Endothelial cell of umbilical vein (primary cell): ENCODE results near the gene ATP11C. TPM values are rescaled to one million over a fixed set of nuclear protein-coding genes. Genes with fewer than 3 reads are reported as not detected.
A peak's percentile ranks its signal among the peaks of the same experiment; 100 is the strongest.

Experiments used
- BruUV-seq: library from RNA; stranded (reverse); fragments of 400-500 nt; replicated peaks from 2 replicates; lab custom pipeline; 2021; lab: Mats Ljungman, UMichigan
- CTCF ChIA-PET: fragments of 300-600, 350-600 bp; sonication (Branson Sonifier 250); formaldehyde crosslinking; loops from one replicate; lab custom pipeline; 2021; ENCODE audit warnings: antibody characterized with exemption, inconsistent platforms; lab: Charles Lee
- POLR2A ChIA-PET: fragments of 300-600, 350-600 bp; sonication (Branson Sonifier 250); formaldehyde crosslinking; loops from one replicate; lab custom pipeline; 2021; ENCODE audit warnings: antibody characterized with exemption, inconsistent platforms; lab: Charles Lee
- DNase-seq: peaks from one replicate; pipeline ENCODE4 v3.0.0-alpha.2; 2011; ENCODE audit warnings: low read depth, low spot score
- FAIRE-seq: peaks from 2 replicates; lab custom pipeline; 2011; peaks lifted over from hg19 to GRCh38; lab: Jason Lieb, UNC
- H2AFZ ChIP-seq: 2 replicates; pipeline ENCODE4 v1.6.0; 2012; ENCODE audit warnings: low read depth, low read length, control low read depth, inconsistent platforms
- H3K27ac ChIP-seq: 2 replicates; pipeline ENCODE4 v1.5.1; 2011; ENCODE audit warnings: low read depth, mild to moderate bottlenecking, control low read depth, low read length, moderate library complexity; ENCODE audit not compliant: insufficient read depth
- H3K27me3 ChIP-seq, 2 experiments: 2 replicates each; pipeline versions ENCODE4 v1.6.0 to v1.6.1; 2011; ENCODE audit warnings: low read length in 2 of 2, mixed read lengths in 1 of 2; ENCODE audit not compliant: control insufficient read depth in 2 of 2, insufficient read depth in 2 of 2
- H3K36me3 ChIP-seq, 2 experiments: 2 replicates in 1 of 2; 3 replicates in 1 of 2; pipeline ENCODE4 v1.5.1; 2011; ENCODE audit warnings: low read length in 2 of 2, mild to moderate bottlenecking in 1 of 2, moderate library complexity in 1 of 2; ENCODE audit not compliant: control insufficient read depth in 2 of 2, insufficient read depth in 2 of 2; ENCODE audit errors: extremely low read depth in 1 of 2
- H3K4me1 ChIP-seq: 3 replicates; pipeline ENCODE4 v1.5.1; 2011; ENCODE audit warnings: mild to moderate bottlenecking, low read length; ENCODE audit not compliant: control insufficient read depth, insufficient read depth; ENCODE audit errors: extremely low read depth
- H3K4me2 ChIP-seq: 2 replicates; pipeline ENCODE4 v1.6.1; 2011; ENCODE audit warnings: low read length, control low read depth, mixed read lengths; ENCODE audit not compliant: insufficient read depth
- H3K4me3 ChIP-seq, 3 experiments: fragments of 200-600 bp in 1 of 3; sonication (generic), shearing (Covaris generic) in 1 of 3; replicated peaks in 1 of 3; 2 replicates each; pipeline ENCODE4 v1.5.1; 2011 to 2016; ENCODE audit warnings: control low read depth in 3 of 3, low read length in 3 of 3, mild to moderate bottlenecking in 2 of 3, inconsistent platforms in 1 of 3, low read depth in 1 of 3, moderate library complexity in 1 of 3; ENCODE audit not compliant: insufficient read depth in 1 of 3
- H3K79me2 ChIP-seq: 2 replicates; pipeline ENCODE4 v1.6.0; 2012; ENCODE audit warnings: low read length, inconsistent platforms; ENCODE audit not compliant: control insufficient read depth, insufficient read depth
- H3K9ac ChIP-seq: replicated peaks from 2 replicates; pipeline ENCODE3; 2011; ENCODE audit warnings: low read length, control low read depth; ENCODE audit not compliant: insufficient read depth; ENCODE audit errors: extremely low read depth
- H3K9me1 ChIP-seq: replicated peaks from 3 replicates; pipeline ENCODE4 v1.6.0; 2011; ENCODE audit warnings: mild to moderate bottlenecking, low read length; ENCODE audit not compliant: control insufficient read depth, insufficient read depth; ENCODE audit errors: extremely low read depth
- H3K9me3 ChIP-seq: replicated peaks from 2 replicates; pipeline ENCODE4 v1.5.1; 2012; ENCODE audit warnings: low read length, inconsistent platforms; ENCODE audit not compliant: control insufficient read depth, insufficient read depth
- H4K20me1 ChIP-seq: replicated peaks from 2 replicates; pipeline ENCODE3; 2011; ENCODE audit warnings: mild to moderate bottlenecking, low read length; ENCODE audit not compliant: control insufficient read depth, insufficient read depth; ENCODE audit errors: extremely low read depth
- EZH2 ChIP-seq: IDR thresholded peaks from 2 replicates; pipeline ENCODE4 v1.6.1; 2012; ENCODE audit warnings: borderline replicate concordance, low read depth, mild to moderate bottlenecking, moderate library complexity, low read length, inconsistent platforms; ENCODE audit not compliant: severe bottlenecking
- FOS ChIP-seq: IDR thresholded peaks from 2 replicates; pipeline ENCODE4 v1.6.1; 2011; ENCODE audit warnings: mild to moderate bottlenecking, low read length, moderate library complexity, borderline replicate concordance; ENCODE audit not compliant: insufficient read depth
- GATA2 ChIP-seq: IDR thresholded peaks from 2 replicates; pipeline ENCODE4 v1.7.0; 2011; ENCODE audit warnings: low read depth, mild to moderate bottlenecking, moderate library complexity, mixed read lengths, low read length; ENCODE audit not compliant: insufficient read length, insufficient read depth
- JUN ChIP-seq: IDR thresholded peaks from 2 replicates; pipeline ENCODE4 v1.6.1; 2011; ENCODE audit warnings: borderline replicate concordance, low read depth; ENCODE audit not compliant: insufficient read length, insufficient read depth
- MAX ChIP-seq: IDR thresholded peaks from 2 replicates; pipeline ENCODE4 v1.6.1; 2011; ENCODE audit not compliant: insufficient read depth, insufficient read length
- MYC ChIP-seq: IDR thresholded peaks from one replicate; pipeline ENCODE4 v1.6.1; 2011; ENCODE audit warnings: mild to moderate bottlenecking, low read depth, low read length
- POLR2A ChIP-seq: IDR thresholded peaks from 2 replicates; pipeline ENCODE4 v1.6.1; 2012; ENCODE audit warnings: low read depth, mild to moderate bottlenecking, control low read depth, low read length
- POLR2AphosphoS5 ChIP-seq: IDR thresholded peaks from 2 replicates; pipeline ENCODE4 v1.6.1; 2012; ENCODE audit warnings: low read depth, mild to moderate bottlenecking, control low read depth, low read length, moderate library complexity; ENCODE audit not compliant: insufficient read depth
- dilution Hi-C: fragments of 300-500 bp; cut with MboI; formaldehyde crosslinking; loops from one replicate; pipeline ENCODE4 v1.15.0; 2019; ENCODE audit warnings: low sequenced_read_pairs; ENCODE audit not compliant: extremely low pct_ligation_motif_present
- intact Hi-C: fragments of 100-400 bp; cut with micrococcal nuclease; formaldehyde crosslinking; loops from one replicate; pipeline ENCODE4 v1.10.0; 2022
- polyA plus RNA-seq, 4 experiments: library from polyadenylated mRNA; depleted of rRNA in 3 of 4; stranded (reverse) in 3 of 4; unstranded in 1 of 4; fragments of >200 nt; gene quantifications; 2 replicates each; pipeline versions ENCODE4 v1.2.1 to v1.2.3, GENCODE V29; 2011 to 2012; ENCODE audit warnings: missing spikeins in 1 of 4
- total RNA-seq: library from RNA; stranded (reverse); gene quantifications from 2 replicates; pipeline ENCODE4 v1.2.3, GENCODE V29; 2021
- TF ChIP-seq, protein P1 (sequence below), 2 donors: IDR thresholded peaks; 1 replicate in 1 of 2; 2 replicates in 1 of 2; pipeline ENCODE4 v1.5.1; 2011; ENCODE audit warnings: low read length in 2 of 2, mild to moderate bottlenecking in 2 of 2, moderate library complexity in 2 of 2, control low read depth in 1 of 2, inconsistent platforms in 1 of 2, low read depth in 1 of 2; ENCODE audit not compliant: insufficient read depth in 1 of 2; ENCODE audit errors: extremely low read depth in 1 of 2

Gene ATP11C
- total and polyA plus RNA-seq, 2 donors (not counting 3 experiments of a cell fraction or from before 2014, with no cell fraction given): 9.1 to 31.8 TPM

GRCh38 chrX:139932073-139932900 lies 566 bp downstream of the ATP11C start:
- DNase-seq (peak; percentile 22), FAIRE-seq (peak; percentile 49)
- ChIA-PET CTCF (interaction anchor here (1.0 to 1.7 kb wide), 3 partner anchors 106 to 172 kb away, joined by 3 to 5 read pairs (median 3); no protein-coding TSS in a partner anchor), POLR2A (no interaction called here)
- peak overlapping the region; percentile 83 to 88 (median 85) for H3K4me3 ChIP-seq
- no peak overlapping the region for H3K4me2 ChIP-seq
- H2AFZ ChIP-seq: peak overlapping the region; percentile 72
- no peaks in the 10 kb centered on the region for H3K27me3 ChIP-seq
- BruUV-seq: no TSS peak
- dilution Hi-C loops (no loop called here), intact Hi-C loops (loop anchor here (2.0 to 10.0 kb wide), 3 partner anchors 105 to 197 kb away; no protein-coding TSS in a partner anchor)
- H3K36me3 ChIP-seq: no peaks in the 10 kb centered on the region
- H3K9me3 ChIP-seq: no peaks in the 10 kb centered on the region
- H3K79me2 ChIP-seq: peaks cover 41% of the 10 kb centered on the region
- H4K20me1 ChIP-seq: peaks cover 2% of the 10 kb centered on the region
- peaks cover 8% of the 10 kb centered on the region for H3K4me1 ChIP-seq
- TF ChIP-seq MYC (no peak), POLR2AphosphoS5 (peak; percentile 37)
- peak overlapping the region; percentile 73 for H3K27ac ChIP-seq
- H3K9me1 ChIP-seq: no peaks in the 10 kb centered on the region
- H3K9ac ChIP-seq: peak overlapping the region; percentile 84

- Histone ChIP-seq H3K79me2 (peaks cover 46% of the 10 kb centered on the region), H3K9ac (peak overlapping the region; percentile 78), H3K9me1 (no peaks in the 10 kb centered on the region), H3K36me3 (no peaks in the 10 kb centered on the region), H3K4me1 (peaks cover 8% of the 10 kb centered on the region), H3K27me3 (no peaks in the 10 kb centered on the region), H4K20me1 (peaks cover 2% of the 10 kb centered on the region), H3K4me2 (peak overlapping the region; percentile 92), H3K4me3 (peak overlapping the region; percentile 83 to 88 (median 85)), H3K9me3 (no peaks in the 10 kb centered on the region), H3K27ac (peak overlapping the region; percentile 51), H2AFZ (peak overlapping the region; percentile 57)
- TF ChIP-seq EZH2 (no peak), GATA2 (no peak), POLR2AphosphoS5 (no peak), POLR2A (no peak), MAX (no peak), MYC (no peak), FOS (no peak), JUN (no peak)
- TF ChIP-seq, protein P1, sequence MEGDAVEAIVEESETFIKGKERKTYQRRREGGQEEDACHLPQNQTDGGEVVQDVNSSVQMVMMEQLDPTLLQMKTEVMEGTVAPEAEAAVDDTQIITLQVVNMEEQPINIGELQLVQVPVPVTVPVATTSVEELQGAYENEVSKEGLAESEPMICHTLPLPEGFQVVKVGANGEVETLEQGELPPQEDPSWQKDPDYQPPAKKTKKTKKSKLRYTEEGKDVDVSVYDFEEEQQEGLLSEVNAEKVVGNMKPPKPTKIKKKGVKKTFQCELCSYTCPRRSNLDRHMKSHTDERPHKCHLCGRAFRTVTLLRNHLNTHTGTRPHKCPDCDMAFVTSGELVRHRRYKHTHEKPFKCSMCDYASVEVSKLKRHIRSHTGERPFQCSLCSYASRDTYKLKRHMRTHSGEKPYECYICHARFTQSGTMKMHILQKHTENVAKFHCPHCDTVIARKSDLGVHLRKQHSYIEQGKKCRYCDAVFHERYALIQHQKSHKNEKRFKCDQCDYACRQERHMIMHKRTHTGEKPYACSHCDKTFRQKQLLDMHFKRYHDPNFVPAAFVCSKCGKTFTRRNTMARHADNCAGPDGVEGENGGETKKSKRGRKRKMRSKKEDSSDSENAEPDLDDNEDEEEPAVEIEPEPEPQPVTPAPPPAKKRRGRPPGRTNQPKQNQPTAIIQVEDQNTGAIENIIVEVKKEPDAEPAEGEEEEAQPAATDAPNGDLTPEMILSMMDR (IDR thresholded peaks at IDR 0.05; ENCODE audit: extremely low read depth in 1 of 2, insufficient read depth in 1 of 2, low read depth in 1 of 2, low read length in 2 of 2): no peak
- FAIRE-seq (peak; percentile 42), DNase-seq (no peak)
- ChIA-PET CTCF (interaction anchor here (1.7 kb wide), 1 partner anchor 172 kb away, joined by 5 read pairs; no protein-coding TSS in a partner anchor), POLR2A (no interaction called here)
- dilution Hi-C loops (no loop called here), intact Hi-C loops (loop anchor here (2.0 to 10.0 kb wide), 3 partner anchors 105 to 197 kb away; no protein-coding TSS in a partner anchor)
- BruUV-seq: no TSS peak
These were observed 1.2 kb downstream of the ATP11C start for GRCh38 chrX:139931646-139932072.
